HG03565 (cell line): ENCODE data around the gene MRPS34.

Source experiments
- ATAC-seq: cut with Tn5 transposase; IDR thresholded peaks from one replicate; pipeline ENCODE4 v1.9.1; 2021; ENCODE audit warnings: mild to moderate bottlenecking, moderate library complexity; ENCODE audit not compliant: unreplicated experiment

MRPS34 gene

GRCh38 chr16:1794908-1795666, 22.2 kb upstream of the MRPS34 start:
- no peak for ATAC-seq

DNA sequence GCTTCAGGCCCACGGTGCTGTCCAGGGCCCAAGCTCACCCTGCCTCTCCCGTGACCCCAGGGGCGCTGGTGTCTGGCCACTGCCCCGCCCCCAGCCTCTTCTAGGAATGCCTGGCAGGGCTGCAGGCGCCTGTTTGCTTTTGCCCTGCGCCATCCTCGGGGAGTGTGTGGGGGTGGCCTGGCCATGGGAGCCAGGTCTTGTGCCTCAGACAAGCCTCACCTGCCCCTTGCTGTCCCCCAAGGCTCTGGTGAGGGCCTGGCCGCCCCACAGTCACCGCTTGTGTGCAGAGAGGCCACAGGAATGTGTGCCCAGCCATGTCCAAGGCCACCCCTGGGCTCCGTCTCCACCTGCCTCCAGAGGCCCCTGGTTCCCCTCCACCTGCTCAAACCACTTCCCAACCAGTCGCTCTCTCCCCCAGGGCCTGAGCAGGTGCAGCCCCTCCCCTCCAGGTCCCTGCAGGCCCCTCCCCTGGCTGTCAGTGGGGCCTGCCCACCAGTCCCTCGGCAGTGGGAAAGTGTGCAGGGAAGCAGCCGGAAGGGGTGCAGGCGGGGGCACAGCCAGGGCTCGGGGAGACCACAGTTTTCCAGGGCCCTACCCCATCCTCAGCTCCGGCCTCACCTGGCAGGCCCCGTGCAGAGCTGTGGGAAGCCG, 21.4 kb upstream of the MRPS34 start:
- no peak for ATAC-seq

- no peak for ATAC-seq
These were observed 20.8 kb upstream of the MRPS34 start, which contains the start of gene IGFALS for GRCh38 chr16:1793578-1794220. Gene IGFALS, minus strand, starts transcription at chr16:1793705. Its CDS starts 53 bp downstream, at chr16:1793652.

GRCh38 chr16:1792836-1793577, 20.1 kb upstream of the MRPS34 start:
- ATAC-seq, result no peak

GRCh38 chr16:1791943-1792812, 19.2 kb upstream of the MRPS34 start:
- ATAC-seq, result no peak

DNA sequence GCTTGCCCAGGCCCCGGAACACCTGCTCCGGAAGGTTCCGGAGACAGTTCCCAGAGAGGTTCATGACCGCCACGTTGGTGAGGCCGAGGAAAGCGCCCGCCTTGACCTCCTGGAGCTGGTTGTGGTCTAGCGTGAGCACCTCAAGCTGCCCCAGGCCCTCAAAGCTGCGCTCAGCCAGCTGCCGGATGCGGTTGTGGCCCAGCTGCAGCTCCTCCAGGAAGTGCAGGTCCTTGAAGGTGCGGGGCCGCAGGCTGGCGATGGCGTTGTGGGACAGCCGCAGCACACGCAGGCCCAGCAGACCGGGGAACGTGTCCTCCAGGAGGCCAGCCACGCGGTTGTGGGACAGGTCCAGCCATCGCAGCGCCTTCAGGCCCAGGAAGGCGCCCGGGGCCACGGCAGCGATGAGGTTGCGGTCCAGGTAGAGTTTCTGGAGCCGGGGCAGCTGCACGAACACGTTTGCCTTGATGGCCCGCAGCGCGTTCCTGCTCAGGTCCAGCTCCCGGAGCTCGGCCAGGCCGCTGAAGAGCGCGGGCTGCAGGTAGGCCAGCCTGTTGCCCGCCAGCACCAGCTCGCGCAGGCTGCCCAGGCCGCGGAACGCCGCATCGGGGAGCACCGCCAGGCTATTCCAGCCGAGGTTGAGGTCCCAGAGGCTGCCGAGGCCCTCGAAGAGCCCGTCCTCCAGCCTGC, 18.5 kb upstream of the MRPS34 start:
- ATAC-seq, result no peak

GRCh38 chr16:1790611-1791255, 17.8 kb upstream of the MRPS34 start:
- ATAC-seq, result no peak

GRCh38 chr16:1790261-1790610, 17.3 kb upstream of the MRPS34 start:
- ATAC-seq, result no peak

GRCh38 chr16:1789643-1790045, 16.7 kb upstream of the MRPS34 start:
- no peak for ATAC-seq

DNA sequence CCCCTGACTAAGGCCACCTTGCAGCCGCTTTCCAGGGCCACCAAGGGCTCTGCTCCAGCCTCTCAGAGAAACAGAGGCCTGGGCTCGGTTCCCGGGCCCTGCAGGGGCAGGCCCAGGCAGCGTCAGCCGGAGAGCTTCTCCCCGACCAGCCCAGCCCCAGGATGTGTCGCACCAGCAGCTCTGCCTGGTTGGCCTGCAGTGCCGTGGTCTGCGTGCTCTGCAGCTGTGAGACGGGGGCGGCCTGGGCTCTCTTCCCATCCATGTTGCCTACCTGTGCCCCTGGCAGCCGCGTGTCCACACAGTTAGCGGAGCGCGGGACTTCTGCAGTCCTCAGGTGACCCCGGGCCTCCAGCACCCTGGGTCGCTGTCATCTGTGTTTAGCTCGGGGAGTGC, 15.8 kb upstream of the MRPS34 start:
- ATAC-seq, result no peak

DNA sequence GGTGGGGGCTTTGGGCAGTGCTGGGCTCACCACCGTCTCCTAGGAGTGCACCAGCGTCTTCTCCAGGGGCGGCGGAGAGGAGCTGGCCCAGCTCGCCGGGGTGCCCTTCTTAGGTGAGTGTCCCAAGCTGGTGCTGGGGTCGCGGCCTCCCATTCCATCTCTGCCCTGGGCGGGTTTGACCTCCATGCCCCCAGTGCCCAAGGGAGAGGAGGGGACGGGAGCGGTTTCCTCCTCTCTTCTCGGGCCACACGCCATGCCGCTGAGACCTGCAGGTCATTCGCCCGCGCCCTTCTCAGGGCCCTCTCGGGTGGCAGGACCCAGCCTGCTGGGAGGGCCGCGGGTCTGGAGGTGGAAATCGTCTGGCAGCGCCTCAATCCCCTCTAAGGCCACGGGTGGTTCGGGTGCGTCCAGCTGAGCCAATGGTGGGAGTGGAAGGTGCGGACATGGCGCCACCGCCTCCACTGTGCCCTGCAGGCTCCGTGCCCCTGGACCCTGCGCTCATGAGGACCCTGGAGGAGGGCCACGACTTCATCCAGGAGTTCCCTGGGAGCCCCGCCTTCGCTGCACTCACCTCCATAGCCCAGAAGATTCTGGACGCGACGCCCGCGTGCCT, 15.3 kb upstream of the MRPS34 start:
- no peak for ATAC-seq

- no peak for ATAC-seq
These were observed 14.6 kb upstream of the MRPS34 start for GRCh38 chr16:1787322-1788094.

DNA sequence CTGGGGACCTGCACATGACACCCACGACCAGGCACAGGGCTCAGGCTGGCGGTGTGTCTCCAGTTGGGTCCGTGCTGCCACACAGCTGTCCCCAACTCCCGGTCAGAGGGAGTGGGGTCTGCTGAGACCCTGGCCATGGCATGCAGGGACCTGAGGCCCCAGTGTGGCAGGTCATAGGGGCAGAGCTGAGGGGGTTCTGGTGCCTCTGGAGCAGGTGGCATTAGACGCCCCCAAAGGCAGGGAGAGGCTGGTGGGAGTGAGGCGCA, 14.1 kb upstream of the MRPS34 start:
- ATAC-seq, result no peak

GRCh38 chr16:1786242-1787055, 13.5 kb upstream of the MRPS34 start:
- no peak for ATAC-seq

- ATAC-seq, result no peak
These were observed 12.9 kb upstream of the MRPS34 start for GRCh38 chr16:1785846-1786170.

DNA sequence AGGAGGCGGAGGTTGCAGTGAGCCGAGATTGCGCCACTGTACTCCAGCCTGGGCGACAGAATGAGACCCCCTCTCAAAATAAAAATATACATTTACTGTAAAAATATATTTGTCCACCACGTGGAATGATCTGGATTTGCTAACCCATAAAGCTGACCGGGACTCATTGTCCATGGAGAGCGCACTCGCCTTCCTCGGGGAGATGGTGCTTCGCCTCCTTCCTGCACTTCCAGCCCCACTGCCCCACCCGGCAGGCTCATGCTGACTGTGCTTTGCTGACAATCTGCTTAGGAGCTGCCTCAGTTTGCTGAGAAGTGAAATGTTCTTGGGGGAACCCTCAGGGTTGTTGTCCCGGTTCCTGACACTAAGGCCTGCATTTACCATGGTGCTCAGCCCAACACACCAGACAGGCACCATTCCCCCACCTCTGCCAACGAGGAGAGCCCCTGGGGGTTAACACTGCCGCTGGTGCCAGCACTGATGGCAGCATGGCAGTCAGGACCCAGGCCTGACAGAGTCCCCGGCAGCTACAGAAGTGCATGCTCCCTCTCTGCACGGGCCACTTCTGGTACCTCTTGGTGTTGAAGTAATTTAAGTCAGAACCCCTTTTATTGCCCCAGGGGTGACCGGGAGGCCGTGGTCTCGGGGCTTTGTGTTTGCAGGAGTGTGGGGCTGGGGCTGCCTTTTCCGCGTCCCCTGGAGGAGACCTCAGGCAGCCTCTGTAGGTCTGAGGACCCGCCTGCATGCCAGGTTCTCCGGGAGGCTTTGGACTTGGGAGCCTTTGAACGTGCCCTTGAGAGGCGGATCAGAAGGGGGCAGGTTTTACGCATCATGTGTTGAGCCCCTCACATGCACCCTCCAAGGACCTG, 12.3 kb upstream of the MRPS34 start:
- ATAC-seq, result no peak
